CD14-positive monocyte (primary cell): ENCODE measurements around the gene RAB37. TPM values are rescaled to one million over a fixed set of nuclear protein-coding genes. Genes with fewer than 3 reads are reported as not detected.
A peak's percentile ranks its signal among the peaks of the same experiment; 100 is the strongest.

Experiments used
- DNase-seq, 3 donors: peaks; one replicate each; pipeline ENCODE4 v3.0.0-alpha.2; 2011 to 2022
- H2AFZ ChIP-seq: 2 replicates; pipeline ENCODE4 v1.6.0; 2012; ENCODE audit warnings: mild to moderate bottlenecking, low read depth, low read length, inconsistent platforms; ENCODE audit not compliant: insufficient read depth, poor library complexity, severe bottlenecking
- H3K27ac ChIP-seq, 2 donors: 1 replicate in 1 of 2; 2 replicates in 1 of 2; pipeline ENCODE4 v1.5.1; 2012 to 2013; ENCODE audit warnings: low read length in 2 of 2, control low read depth in 1 of 2, inconsistent platforms in 1 of 2, low read depth in 1 of 2, mild to moderate bottlenecking in 1 of 2
- H3K27me3 ChIP-seq, 2 donors: one replicate each; pipeline versions ENCODE4 v1.6.0 to v1.6.1; 2011 to 2013; ENCODE audit warnings: low read length in 2 of 2; ENCODE audit not compliant: control insufficient read depth in 2 of 2, insufficient read depth in 2 of 2
- H3K36me3 ChIP-seq, 2 donors: replicated peaks in 1 of 2; 1 replicate in 1 of 2; 2 replicates in 1 of 2; pipeline versions ENCODE4 v1.5.1 to v1.6.1; 2012 to 2013; ENCODE audit warnings: low read length in 2 of 2, control low read depth in 1 of 2, inconsistent platforms in 1 of 2, mild to moderate bottlenecking in 1 of 2; ENCODE audit not compliant: insufficient read depth in 2 of 2, control insufficient read depth in 1 of 2
- H3K4me1 ChIP-seq, 2 donors: 1 replicate in 1 of 2; 2 replicates in 1 of 2; pipeline versions ENCODE4 v1.5.1 to v1.6.1; 2012 to 2013; ENCODE audit warnings: low read length in 2 of 2, control low read depth in 1 of 2, inconsistent platforms in 1 of 2, mild to moderate bottlenecking in 1 of 2, moderate library complexity in 1 of 2; ENCODE audit not compliant: insufficient read depth in 2 of 2, control insufficient read depth in 1 of 2
- H3K4me2 ChIP-seq: replicated peaks from 2 replicates; pipeline ENCODE3; 2012; ENCODE audit warnings: low read length, moderate library complexity, mild to moderate bottlenecking; ENCODE audit not compliant: poor library complexity, severe bottlenecking; ENCODE audit errors: extremely low read depth
- H3K4me3 ChIP-seq, 3 experiments: fragments of 200-600 bp in 1 of 3; sonication (generic) in 1 of 3; replicated peaks in 1 of 3; 1 replicate in 2 of 3; 2 replicates in 1 of 3; pipeline ENCODE4 v1.5.1; 2011 to 2013; ENCODE audit warnings: low read length in 3 of 3, mild to moderate bottlenecking in 3 of 3, control low read depth in 2 of 3, low read depth in 2 of 3, inconsistent platforms in 1 of 3, moderate library complexity in 1 of 3
- H3K79me2 ChIP-seq: 2 replicates; pipeline ENCODE4 v1.6.0; 2012; ENCODE audit warnings: mild to moderate bottlenecking, control low read depth, inconsistent platforms, low read length, moderate library complexity; ENCODE audit not compliant: insufficient read depth
- H3K9ac ChIP-seq: 2 replicates; pipeline ENCODE4 v1.6.0; 2017; ENCODE audit warnings: low read length, mild to moderate bottlenecking; ENCODE audit not compliant: insufficient read depth, poor library complexity, severe bottlenecking
- H3K9me3 ChIP-seq, 2 donors: replicated peaks in 1 of 2; 1 replicate in 1 of 2; 2 replicates in 1 of 2; pipeline versions ENCODE4 v1.5.1 to v1.6.1; 2012 to 2013; ENCODE audit warnings: low read length in 2 of 2, control low read depth in 1 of 2; ENCODE audit not compliant: control insufficient read depth in 1 of 2, insufficient read depth in 1 of 2
- H4K20me1 ChIP-seq: 2 replicates; pipeline ENCODE4 v1.6.0; 2012; ENCODE audit warnings: mild to moderate bottlenecking, low read length, control low read depth, moderate library complexity; ENCODE audit not compliant: insufficient read depth
- H3K27ac Mint-ChIP-seq, 7 donors: one replicate each; pipeline ENCODE4 v1.8.0; 2020; ENCODE audit warnings: mild to moderate bottlenecking in 7 of 7, mixed read lengths in 7 of 7, moderate library complexity in 6 of 7, inconsistent platforms in 2 of 7
- H3K27me3 Mint-ChIP-seq, 3 donors: one replicate each; pipeline ENCODE4 v1.8.0; 2021 to 2022; ENCODE audit warnings: low read depth in 3 of 3, mild to moderate bottlenecking in 3 of 3, mixed read lengths in 3 of 3, moderate library complexity in 3 of 3, inconsistent platforms in 1 of 3
- H3K36me3 Mint-ChIP-seq, 2 donors: one replicate each; pipeline ENCODE4 v1.8.0; 2020; ENCODE audit warnings: mixed read lengths in 2 of 2, inconsistent platforms in 1 of 2, mild to moderate bottlenecking in 1 of 2
- H3K4me1 Mint-ChIP-seq: one replicate; pipeline ENCODE4 v1.8.0; 2020; ENCODE audit warnings: mild to moderate bottlenecking, mixed read lengths
- H3K4me3 Mint-ChIP-seq, 2 donors: one replicate each; pipeline ENCODE4 v1.8.0; 2020; ENCODE audit warnings: mild to moderate bottlenecking in 2 of 2, mixed read lengths in 2 of 2, moderate library complexity in 1 of 2
- H3K9me3 Mint-ChIP-seq, 7 donors: one replicate each; pipeline ENCODE4 v1.8.0; 2020 to 2022; ENCODE audit warnings: mixed read lengths in 7 of 7, mild to moderate bottlenecking in 6 of 7, moderate library complexity in 6 of 7, inconsistent platforms in 2 of 7
- WGBS: methylation state at CpG from one replicate; pipeline ENCODE4 v1.1.5; 2013; ENCODE audit warnings: missing lambda C conversion rate; ENCODE audit not compliant: insufficient coverage; 5-methylcytosine and 5-hydroxymethylcytosine counted together
- intact Hi-C, 2 donors: fragments of 100-400 bp; cut with micrococcal nuclease; formaldehyde crosslinking; loops; one replicate each; pipeline versions ENCODE4 v1.15.0 to v1.15.1; 2023
- polyA plus RNA-seq, 3 donors: library from polyadenylated mRNA; depleted of rRNA in 1 of 3; unstranded in 2 of 3; stranded (reverse) in 1 of 3; fragments of 300-500 nt in 2 of 3; fragments of >200 nt in 1 of 3; fragmentation: Illumina TruSeq in 2 of 3; gene quantifications; 1 replicate in 2 of 3; 2 replicates in 1 of 3; pipeline ENCODE4 v1.2.3, GENCODE V29; 2012 to 2021
- TF ChIP-seq, protein P1 (sequence below): fragments of 200-600 bp; IDR thresholded peaks from one replicate; pipeline ENCODE4 v1.8.0; 2022; ENCODE audit warnings: antibody characterized with exemption, mild to moderate bottlenecking

The RAB37 gene
- polyA plus RNA-seq, 3 donors, result 26.8 to 40.9 (median 33.1) TPM

DNA sequence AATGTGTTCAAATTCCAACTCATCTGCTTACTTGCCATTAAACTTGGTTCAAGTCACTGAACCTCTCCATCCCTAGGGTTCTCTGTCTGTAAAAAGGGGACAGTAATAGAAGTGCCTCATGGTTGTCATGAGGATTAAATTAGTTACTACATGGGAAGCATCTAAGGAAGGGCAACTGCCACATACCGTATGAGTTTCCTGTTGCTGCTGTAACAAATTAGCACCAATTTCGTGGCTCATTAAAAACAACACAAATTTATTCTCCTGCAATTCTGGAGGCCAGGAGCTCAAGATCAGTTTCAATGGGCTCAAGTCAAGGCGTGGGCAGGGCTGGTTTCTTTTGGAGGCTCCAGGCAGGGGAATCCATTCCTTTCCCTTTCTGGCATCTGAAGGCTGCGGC, 43.0 kb upstream of the RAB37 start:
- TF ChIP-seq, protein P1, sequence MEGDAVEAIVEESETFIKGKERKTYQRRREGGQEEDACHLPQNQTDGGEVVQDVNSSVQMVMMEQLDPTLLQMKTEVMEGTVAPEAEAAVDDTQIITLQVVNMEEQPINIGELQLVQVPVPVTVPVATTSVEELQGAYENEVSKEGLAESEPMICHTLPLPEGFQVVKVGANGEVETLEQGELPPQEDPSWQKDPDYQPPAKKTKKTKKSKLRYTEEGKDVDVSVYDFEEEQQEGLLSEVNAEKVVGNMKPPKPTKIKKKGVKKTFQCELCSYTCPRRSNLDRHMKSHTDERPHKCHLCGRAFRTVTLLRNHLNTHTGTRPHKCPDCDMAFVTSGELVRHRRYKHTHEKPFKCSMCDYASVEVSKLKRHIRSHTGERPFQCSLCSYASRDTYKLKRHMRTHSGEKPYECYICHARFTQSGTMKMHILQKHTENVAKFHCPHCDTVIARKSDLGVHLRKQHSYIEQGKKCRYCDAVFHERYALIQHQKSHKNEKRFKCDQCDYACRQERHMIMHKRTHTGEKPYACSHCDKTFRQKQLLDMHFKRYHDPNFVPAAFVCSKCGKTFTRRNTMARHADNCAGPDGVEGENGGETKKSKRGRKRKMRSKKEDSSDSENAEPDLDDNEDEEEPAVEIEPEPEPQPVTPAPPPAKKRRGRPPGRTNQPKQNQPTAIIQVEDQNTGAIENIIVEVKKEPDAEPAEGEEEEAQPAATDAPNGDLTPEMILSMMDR, result no peak
- peaks cover 66 to 83% of the 10 kb centered on the region in 2 donors for H3K36me3 Mint-ChIP-seq
- 86% methylated on average over 3 of the region's 4 CpGs for WGBS
- H3K4me1 Mint-ChIP-seq, result peaks cover 75% of the 10 kb centered on the region
- H3K4me3 ChIP-seq, result no peak overlapping the region
- H3K79me2 ChIP-seq, result peaks cover 34% of the 10 kb centered on the region
- no peaks in the 10 kb centered on the region for H3K27me3 ChIP-seq
- peaks cover 48 to 68% of the 10 kb centered on the region in 2 donors for H3K36me3 ChIP-seq
- H3K9ac ChIP-seq, result no peak overlapping the region
- H3K4me2 ChIP-seq, result no peak overlapping the region
- intact Hi-C loops, result no loop called here
- H3K27me3 Mint-ChIP-seq, result peaks cover 0 to 3% (median 0%) of the 10 kb centered on the region in 3 donors
- H3K9me3 Mint-ChIP-seq, result peaks cover 0 to 14% (median 6%) of the 10 kb centered on the region in 7 donors
- no peak overlapping the region for H3K4me3 Mint-ChIP-seq
- peaks cover 0 to 4% of the 10 kb centered on the region in 2 donors for H3K9me3 ChIP-seq
- peak overlapping the region in 1 of 2 donors; percentile 92 for H3K27ac ChIP-seq
- peaks cover 42% of the 10 kb centered on the region for H4K20me1 ChIP-seq
- no peak for DNase-seq
- H3K27ac Mint-ChIP-seq, result peak overlapping the region in 3 of 7 donors; percentile 39 to 95 (median 52)
- H3K4me1 ChIP-seq, result peaks cover 57 to 79% of the 10 kb centered on the region in 2 donors
- no peak overlapping the region for H2AFZ ChIP-seq

DNA sequence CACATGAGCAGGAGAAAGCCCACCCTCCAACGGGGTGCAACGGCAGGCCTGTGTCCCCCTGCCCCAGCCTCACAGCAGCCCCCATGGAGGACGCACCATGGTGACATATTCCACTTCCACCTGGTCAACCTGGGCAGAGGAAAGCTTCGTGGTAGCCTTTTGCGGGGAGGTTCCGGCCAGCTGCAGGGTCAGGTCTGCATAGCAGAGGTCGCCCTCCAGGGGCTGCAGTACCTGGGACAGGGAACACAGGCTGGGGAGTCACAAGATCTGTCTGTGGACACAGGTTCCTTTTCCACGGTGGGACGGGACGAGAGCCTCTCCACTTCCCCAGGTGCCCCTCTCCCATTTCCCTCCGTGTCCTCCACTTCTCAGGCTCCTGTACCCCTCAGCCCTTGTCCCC, 41.4 kb upstream of the RAB37 start:
- Mint-ChIP-seq H3K36me3 (peaks cover 79 to 94% of the 10 kb centered on the region in 2 donors), H3K27ac (peak overlapping the region in 2 of 7 donors; percentile 59 to 65), H3K4me3 (no peak overlapping the region), H3K9me3 (peaks cover 0 to 14% (median 6%) of the 10 kb centered on the region in 7 donors), H3K27me3 (peaks cover 0 to 3% (median 0%) of the 10 kb centered on the region in 3 donors), H3K4me1 (peaks cover 62% of the 10 kb centered on the region)
- TF ChIP-seq, protein P1, result no peak
- H3K9me3 ChIP-seq, result peaks cover 0 to 4% of the 10 kb centered on the region in 2 donors
- no peak overlapping the region for H3K9ac ChIP-seq
- H3K4me3 ChIP-seq, result no peak overlapping the region
- H3K79me2 ChIP-seq, result peaks cover 48% of the 10 kb centered on the region
- H3K4me2 ChIP-seq, result no peak overlapping the region
- no peak overlapping the region for H3K27ac ChIP-seq
- H3K4me1 ChIP-seq, result peaks cover 43 to 63% of the 10 kb centered on the region in 2 donors
- H2AFZ ChIP-seq, result no peak overlapping the region
- DNase-seq, result no peak
- peaks cover 62 to 82% of the 10 kb centered on the region in 2 donors for H3K36me3 ChIP-seq
- intact Hi-C loops, result no loop called here
- 92% methylated on average over 11 of the region's 11 CpGs for whole genome bisulfite sequencing
- H4K20me1 ChIP-seq, result peaks cover 57% of the 10 kb centered on the region
- no peaks in the 10 kb centered on the region for H3K27me3 ChIP-seq
